K562 (cell line): ENCODE measurements around the gene NEURL2. TPM values are rescaled to one million over a fixed set of nuclear protein-coding genes. Genes with fewer than 3 reads are reported as not detected.
A peak's percentile ranks its signal among the peaks of the same experiment; 100 is the strongest.

Source experiments
- DIDO1 ChIP-seq: fragments of 450-650 bp; IDR thresholded peaks from 2 replicates; pipeline ENCODE4 v1.6.1; 2016; ENCODE audit warnings: low read depth, missing biosample characterization, missing genetic modification characterization
- GABPA ChIP-seq: fragments of 200-800 bp; sonication (Bioruptor generic); conservative IDR thresholded peaks from 2 replicates; pipeline ENCODE4 v1.6.1; 2016; ENCODE audit warnings: low read depth, missing genetic modification characterization, missing compliant biosample characterization
- HDAC8 ChIP-seq: fragments of 450-650 bp; IDR thresholded peaks from 2 replicates; pipeline ENCODE4 v1.6.1; 2016; ENCODE audit warnings: mild to moderate bottlenecking, missing genetic modification characterization, moderate library complexity, missing compliant biosample characterization
- HEY1 ChIP-seq: fragments of 250-450 bp; sonication (Bioruptor Pico); IDR thresholded peaks from 2 replicates; pipeline ENCODE4 v1.5.0; 2020; ENCODE audit warnings: mild to moderate bottlenecking, moderate library complexity, borderline replicate concordance
- MBD2 ChIP-seq: sonication (generic); IDR thresholded peaks from 2 replicates; pipeline ENCODE4 v1.6.1; 2016; ENCODE audit warnings: low read depth, borderline replicate concordance
- NEUROD1 ChIP-seq: fragments of 150-350 bp; IDR thresholded peaks from 2 replicates; pipeline ENCODE4 v1.6.1; 2014; ENCODE audit warnings: borderline replicate concordance, low read length, low read depth; ENCODE audit not compliant: partially characterized antibody
- POLR2AphosphoS2 ChIP-seq: IDR thresholded peaks from 2 replicates; pipeline ENCODE4 v1.6.1; 2012; ENCODE audit warnings: low read length, improper control_type of control experiment
- RBM22 ChIP-seq: fragments of 200-400 bp; formaldehyde crosslinking; IDR thresholded peaks from 2 replicates; pipeline ENCODE4 v1.6.1; 2018; ENCODE audit warnings: low read length, low read depth; ENCODE audit not compliant: poor library complexity, severe bottlenecking
- SRSF9 ChIP-seq: fragments of 200-400 bp; formaldehyde crosslinking; IDR thresholded peaks from 2 replicates; pipeline ENCODE4 v1.6.1; 2017; ENCODE audit warnings: low read depth, low read length, borderline replicate concordance
- ZC3H11A ChIP-seq: IDR thresholded peaks from 2 replicates; pipeline ENCODE4 v1.6.1; 2012; ENCODE audit warnings: low read depth, low read length, improper control_type of control experiment
- ZNF133 ChIP-seq: fragments of 250-450 bp; sonication (Bioruptor Pico); IDR thresholded peaks from 2 replicates; pipeline ENCODE4 v1.4.0; 2020; ENCODE audit warnings: mild to moderate bottlenecking
- ZNF316 ChIP-seq: fragments of 450-650 bp; IDR thresholded peaks from 2 replicates; pipeline ENCODE4 v1.6.1; 2016
- polyA plus RNA-seq, 8 experiments: library from polyadenylated mRNA; depleted of rRNA in 4 of 8; stranded (reverse) in 5 of 8; unstranded in 3 of 8; fragments of >200 nt; fragmentation: Nextera tagmentation in 2 of 8; fragmentation: Illumina TruSeq in 1 of 8; extraction: Ambion mirVana in 2 of 8; extraction: Trizol in 1 of 8; gene quantifications; 2 replicates each; pipeline versions ENCODE4 v1.2.1 to v1.2.3, GENCODE V29; 2011 to 2014; ENCODE audit warnings: inconsistent platforms in 1 of 8, missing spikeins in 1 of 8
- total RNA-seq, 7 experiments: library from RNA; depleted of rRNA in 6 of 7; stranded (reverse); fragments of >200 nt in 6 of 7; fragmentation: Illumina TruSeq in 2 of 7; extraction: Trizol in 2 of 7; gene quantifications; 2 replicates each; pipeline versions ENCODE4 v1.2.1 to v1.2.3, GENCODE V29; 2011 to 2021; ENCODE audit warnings: low replicate concordance in 1 of 7
- TF ChIP-seq, protein P1 (sequence below): fragments of 250-450 bp; sonication (Bioruptor Pico); IDR thresholded peaks from 2 replicates; pipeline ENCODE4 v1.8.0; 2021; ENCODE audit warnings: borderline replicate concordance, mild to moderate bottlenecking, moderate library complexity; ENCODE audit not compliant: poor library complexity, severe bottlenecking
- TF ChIP-seq, protein P2 (sequence below): fragments of 250-450 bp; sonication (Bioruptor Pico); IDR thresholded peaks from 2 replicates; pipeline ENCODE4 v1.5.1; 2021; ENCODE audit warnings: mild to moderate bottlenecking
- TF ChIP-seq, protein P3 (sequence below): fragments of 450-650 bp; formaldehyde crosslinking; IDR thresholded peaks from 2 replicates; pipeline ENCODE4 v1.4.0; 2022; ENCODE audit warnings: missing genetic modification characterization
- TF ChIP-seq, protein P4 (sequence below): fragments of 450-650 bp; IDR thresholded peaks from 2 replicates; pipeline ENCODE4 v1.6.1; 2018; ENCODE audit warnings: mild to moderate bottlenecking, low read depth; ENCODE audit not compliant: partially characterized antibody
- TF ChIP-seq, protein P5 (sequence below): fragments of 450-650 bp; conservative IDR thresholded peaks from 2 replicates; pipeline ENCODE4 v1.6.1; 2016; ENCODE audit warnings: missing genetic modification characterization, low read depth, mild to moderate bottlenecking, control low read depth, missing compliant biosample characterization
- TF ChIP-seq, protein P6 (sequence below), 2 experiments: fragments of 250-450 bp in 1 of 2; fragments of 450-650 bp in 1 of 2; sonication (Bioruptor Pico) in 1 of 2; IDR thresholded peaks; 2 replicates each; pipeline versions ENCODE4 v1.6.1 to v1.8.0; 2016 to 2021; ENCODE audit warnings: mild to moderate bottlenecking in 2 of 2, moderate library complexity in 2 of 2, missing compliant biosample characterization in 1 of 2, missing genetic modification characterization in 1 of 2

NEURL2 gene
- total and polyA plus RNA-seq, 9 of the 15 experiments (the other 6 are each of a cell fraction or from before 2014, with no cell fraction given) = 0.22 to 1.9 (median 0.50) TPM; not detected in 1

DNA sequence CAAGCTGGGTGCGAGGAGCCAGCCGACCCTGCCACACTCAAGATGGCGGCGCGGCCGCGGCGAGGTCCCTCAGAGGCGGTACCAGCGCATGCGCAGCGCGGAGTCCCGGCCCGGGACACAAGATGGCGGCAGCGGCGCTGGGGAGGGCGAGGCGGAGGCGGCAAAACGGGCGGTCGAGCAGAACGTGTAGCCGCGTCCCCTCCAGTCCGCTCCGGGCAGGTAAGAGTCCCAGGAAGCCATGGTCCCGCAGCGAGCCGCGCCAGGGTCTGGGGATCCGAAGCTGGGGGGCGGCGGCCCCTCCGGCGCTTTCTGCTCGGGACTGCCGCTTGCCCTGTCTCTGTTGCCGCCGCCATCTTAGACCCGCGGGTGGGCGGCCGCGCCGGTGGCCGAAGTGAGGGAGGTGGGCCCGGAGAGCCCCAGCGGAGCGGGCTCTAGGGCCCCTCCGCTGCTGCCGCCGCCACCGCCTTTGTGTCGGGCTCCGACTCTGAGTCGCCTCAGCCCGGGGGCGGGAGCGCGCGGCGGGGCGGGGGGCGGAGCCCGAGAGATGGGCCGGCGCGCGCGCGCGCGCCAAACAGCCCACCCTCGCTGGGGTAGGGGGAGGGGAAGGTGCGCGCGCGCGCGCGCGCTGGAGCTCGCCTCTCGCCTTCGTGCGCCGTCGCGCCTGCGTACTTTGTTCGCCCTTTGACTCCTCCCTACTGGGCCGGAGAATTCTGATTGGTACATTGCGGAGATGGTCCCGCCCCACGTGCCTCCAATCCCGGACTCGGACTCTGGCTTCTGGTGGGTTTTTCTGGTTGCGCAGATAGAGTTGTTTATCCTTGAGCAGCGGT, 43.8 kb upstream of the NEURL2 start, which contains the start of gene PCIF1 (continued):
- TF ChIP-seq MBD2 (peak; percentile 81), SRSF9 (no peak), NEUROD1 (peak; percentile 15), HEY1 (CRISPR knock-in tag) (no peak), ZNF316 (peak; percentile 68), POLR2AphosphoS2 (no peak), GABPA (tag) (peak; percentile 16; the same call in 1 of the 2 replicates), RBM22 (peak; percentile 53), ZNF133 (CRISPR knock-in tag) (no peak), DIDO1 (tag) (no peak), HDAC8 (tag) (no peak), ZC3H11A (no peak)
- TF ChIP-seq, protein P1, sequence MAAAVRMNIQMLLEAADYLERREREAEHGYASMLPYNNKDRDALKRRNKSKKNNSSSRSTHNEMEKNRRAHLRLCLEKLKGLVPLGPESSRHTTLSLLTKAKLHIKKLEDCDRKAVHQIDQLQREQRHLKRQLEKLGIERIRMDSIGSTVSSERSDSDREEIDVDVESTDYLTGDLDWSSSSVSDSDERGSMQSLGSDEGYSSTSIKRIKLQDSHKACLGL = no peak
- TF ChIP-seq, protein P2, sequence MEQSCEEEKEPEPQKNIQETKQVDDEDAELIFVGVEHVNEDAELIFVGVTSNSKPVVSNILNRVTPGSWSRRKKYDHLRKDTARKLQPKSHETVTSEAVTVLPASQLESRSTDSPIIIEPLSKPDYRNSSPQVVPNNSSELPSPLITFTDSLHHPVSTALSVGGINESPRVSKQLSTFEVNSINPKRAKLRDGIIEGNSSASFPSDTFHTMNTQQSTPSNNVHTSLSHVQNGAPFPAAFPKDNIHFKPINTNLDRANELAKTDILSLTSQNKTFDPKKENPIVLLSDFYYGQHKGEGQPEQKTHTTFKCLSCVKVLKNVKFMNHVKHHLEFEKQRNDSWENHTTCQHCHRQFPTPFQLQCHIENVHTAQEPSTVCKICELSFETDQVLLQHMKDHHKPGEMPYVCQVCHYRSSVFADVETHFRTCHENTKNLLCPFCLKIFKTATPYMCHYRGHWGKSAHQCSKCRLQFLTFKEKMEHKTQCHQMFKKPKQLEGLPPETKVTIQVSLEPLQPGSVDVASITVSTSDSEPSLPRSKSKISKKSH (CRISPR knock-in tag) = no peak
- TF ChIP-seq, protein P3, sequence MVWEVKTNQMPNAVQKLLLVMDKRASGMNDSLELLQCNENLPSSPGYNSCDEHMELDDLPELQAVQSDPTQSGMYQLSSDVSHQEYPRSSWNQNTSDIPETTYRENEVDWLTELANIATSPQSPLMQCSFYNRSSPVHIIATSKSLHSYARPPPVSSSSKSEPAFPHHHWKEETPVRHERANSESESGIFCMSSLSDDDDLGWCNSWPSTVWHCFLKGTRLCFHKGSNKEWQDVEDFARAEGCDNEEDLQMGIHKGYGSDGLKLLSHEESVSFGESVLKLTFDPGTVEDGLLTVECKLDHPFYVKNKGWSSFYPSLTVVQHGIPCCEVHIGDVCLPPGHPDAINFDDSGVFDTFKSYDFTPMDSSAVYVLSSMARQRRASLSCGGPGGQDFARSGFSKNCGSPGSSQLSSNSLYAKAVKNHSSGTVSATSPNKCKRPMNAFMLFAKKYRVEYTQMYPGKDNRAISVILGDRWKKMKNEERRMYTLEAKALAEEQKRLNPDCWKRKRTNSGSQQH (CRISPR knock-in tag) = peak; percentile 61; the same call in 1 of the 2 replicates
- TF ChIP-seq, protein P4, sequence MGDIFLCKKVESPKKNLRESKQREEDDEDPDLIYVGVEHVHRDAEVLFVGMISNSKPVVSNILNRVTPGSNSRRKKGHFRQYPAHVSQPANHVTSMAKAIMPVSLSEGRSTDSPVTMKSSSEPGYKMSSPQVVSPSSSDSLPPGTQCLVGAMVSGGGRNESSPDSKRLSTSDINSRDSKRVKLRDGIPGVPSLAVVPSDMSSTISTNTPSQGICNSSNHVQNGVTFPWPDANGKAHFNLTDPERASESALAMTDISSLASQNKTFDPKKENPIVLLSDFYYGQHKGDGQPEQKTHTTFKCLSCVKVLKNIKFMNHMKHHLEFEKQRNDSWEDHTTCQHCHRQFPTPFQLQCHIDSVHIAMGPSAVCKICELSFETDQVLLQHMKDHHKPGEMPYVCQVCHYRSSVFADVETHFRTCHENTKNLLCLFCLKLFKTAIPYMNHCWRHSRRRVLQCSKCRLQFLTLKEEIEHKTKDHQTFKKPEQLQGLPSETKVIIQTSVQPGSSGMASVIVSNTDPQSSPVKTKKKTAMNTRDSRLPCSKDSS = no peak
- TF ChIP-seq, protein P5, sequence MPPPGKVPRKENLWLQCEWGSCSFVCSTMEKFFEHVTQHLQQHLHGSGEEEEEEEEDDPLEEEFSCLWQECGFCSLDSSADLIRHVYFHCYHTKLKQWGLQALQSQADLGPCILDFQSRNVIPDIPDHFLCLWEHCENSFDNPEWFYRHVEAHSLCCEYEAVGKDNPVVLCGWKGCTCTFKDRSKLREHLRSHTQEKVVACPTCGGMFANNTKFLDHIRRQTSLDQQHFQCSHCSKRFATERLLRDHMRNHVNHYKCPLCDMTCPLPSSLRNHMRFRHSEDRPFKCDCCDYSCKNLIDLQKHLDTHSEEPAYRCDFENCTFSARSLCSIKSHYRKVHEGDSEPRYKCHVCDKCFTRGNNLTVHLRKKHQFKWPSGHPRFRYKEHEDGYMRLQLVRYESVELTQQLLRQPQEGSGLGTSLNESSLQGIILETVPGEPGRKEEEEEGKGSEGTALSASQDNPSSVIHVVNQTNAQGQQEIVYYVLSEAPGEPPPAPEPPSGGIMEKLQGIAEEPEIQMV (tag) = no peak
- TF ChIP-seq, protein P6, sequence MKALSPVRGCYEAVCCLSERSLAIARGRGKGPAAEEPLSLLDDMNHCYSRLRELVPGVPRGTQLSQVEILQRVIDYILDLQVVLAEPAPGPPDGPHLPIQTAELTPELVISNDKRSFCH (CRISPR knock-in tag; IDR thresholded peaks at IDR 0.05) = no peak
- TF ChIP-seq, protein P6 (tag; IDR thresholded peaks at IDR 0.05) = peak; percentile 78; the same call in 1 of the 2 replicates
